Lower leg skin (tissue), 3 donors: ENCODE measurements around the gene ANO6.

Source experiments
- POLR2A ChIP-seq, 2 donors: fragments of 450-650 bp; IDR thresholded peaks; one replicate each; pipeline ENCODE4 v1.6.1; 2016 to 2017; ENCODE audit warnings: antibody characterized with exemption in 2 of 2, mild to moderate bottlenecking in 1 of 2, moderate library complexity in 1 of 2
- TF ChIP-seq, protein P1 (sequence below), 3 donors: fragments of 450-650 bp; IDR thresholded peaks; one replicate each; pipeline ENCODE4 v1.5.1; 2016; ENCODE audit warnings: antibody characterized with exemption in 3 of 3, mild to moderate bottlenecking in 3 of 3, moderate library complexity in 2 of 3

DNA sequence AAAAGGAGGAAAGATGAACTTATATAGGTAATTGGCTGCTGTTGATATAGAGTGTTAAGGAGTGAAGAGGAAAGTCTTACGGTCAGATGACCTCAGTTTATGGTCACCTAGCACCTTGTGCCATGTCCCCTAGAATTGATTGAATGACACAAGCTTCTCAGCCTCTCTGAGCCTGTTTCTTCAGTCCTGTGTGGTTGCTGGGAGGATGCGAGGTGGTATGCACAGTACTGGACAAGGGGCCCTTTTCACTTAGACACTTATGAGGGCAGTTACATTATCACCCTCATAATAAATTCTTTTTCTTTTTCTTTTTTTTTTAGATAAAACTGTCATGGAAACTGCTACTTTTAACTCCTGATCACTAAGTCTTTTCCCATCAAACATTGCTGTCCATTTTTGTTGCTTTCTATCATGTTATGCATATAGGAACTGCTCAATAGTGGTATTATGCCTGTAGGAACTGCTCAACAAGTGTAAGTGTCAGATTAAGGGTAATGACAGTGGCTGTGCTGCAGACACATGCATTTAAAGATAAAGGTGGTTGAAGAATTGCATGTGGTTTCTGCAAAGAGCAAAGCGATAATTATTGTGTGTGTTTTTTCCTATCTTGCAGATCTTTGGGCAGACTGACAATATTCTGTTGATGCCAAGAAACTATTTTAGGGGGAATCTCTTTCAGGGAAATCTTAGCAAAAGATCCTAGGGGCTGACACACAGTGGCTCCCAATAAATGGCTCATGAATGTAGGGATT is 11.6 kb downstream of the ANO6 start:
- TF ChIP-seq, protein P1, sequence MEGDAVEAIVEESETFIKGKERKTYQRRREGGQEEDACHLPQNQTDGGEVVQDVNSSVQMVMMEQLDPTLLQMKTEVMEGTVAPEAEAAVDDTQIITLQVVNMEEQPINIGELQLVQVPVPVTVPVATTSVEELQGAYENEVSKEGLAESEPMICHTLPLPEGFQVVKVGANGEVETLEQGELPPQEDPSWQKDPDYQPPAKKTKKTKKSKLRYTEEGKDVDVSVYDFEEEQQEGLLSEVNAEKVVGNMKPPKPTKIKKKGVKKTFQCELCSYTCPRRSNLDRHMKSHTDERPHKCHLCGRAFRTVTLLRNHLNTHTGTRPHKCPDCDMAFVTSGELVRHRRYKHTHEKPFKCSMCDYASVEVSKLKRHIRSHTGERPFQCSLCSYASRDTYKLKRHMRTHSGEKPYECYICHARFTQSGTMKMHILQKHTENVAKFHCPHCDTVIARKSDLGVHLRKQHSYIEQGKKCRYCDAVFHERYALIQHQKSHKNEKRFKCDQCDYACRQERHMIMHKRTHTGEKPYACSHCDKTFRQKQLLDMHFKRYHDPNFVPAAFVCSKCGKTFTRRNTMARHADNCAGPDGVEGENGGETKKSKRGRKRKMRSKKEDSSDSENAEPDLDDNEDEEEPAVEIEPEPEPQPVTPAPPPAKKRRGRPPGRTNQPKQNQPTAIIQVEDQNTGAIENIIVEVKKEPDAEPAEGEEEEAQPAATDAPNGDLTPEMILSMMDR (IDR thresholded peaks at IDR 0.05): no peak
- TF ChIP-seq POLR2A (IDR thresholded peaks at IDR 0.05): no peak
